CD4-positive, alpha-beta T cell (primary cell): ENCODE data around the gene C20orf96. TPM values are rescaled to one million over a fixed set of nuclear protein-coding genes. Genes with fewer than 3 reads are reported as not detected.
A peak's percentile ranks its signal among the peaks of the same experiment; 100 is the strongest.

Source experiments
- ATAC-seq: fragments of 200-7000 bp; cut with Tn5 transposase; one replicate; pipeline ENCODE4 v1.10.0; 2022; ENCODE audit warnings: mild to moderate bottlenecking; ENCODE audit not compliant: poor library complexity
- CTCF ChIA-PET: fragments of 350-600 bp; sonication (Branson Sonifier 250); formaldehyde crosslinking; loops from one replicate; lab custom pipeline; 2021; ENCODE audit warnings: antibody characterized with exemption, inconsistent platforms; lab: Charles Lee
- POLR2A ChIA-PET: fragments of 350-600 bp; sonication (Branson Sonifier 250); formaldehyde crosslinking; loops from one replicate; lab custom pipeline; 2021; ENCODE audit warnings: antibody characterized with exemption, inconsistent platforms; lab: Charles Lee
- DNase-seq, 14 experiments: peaks; one replicate each; pipeline ENCODE4 v3.0.0-alpha.2; 2013 to 2020; ENCODE audit warnings: mixed read lengths in 2 of 14
- H3K27ac ChIP-seq, 2 donors: one replicate each; pipeline versions ENCODE4 v1.5.1 to v1.7.0; 2013; ENCODE audit warnings: low read length in 2 of 2, low read depth in 1 of 2, mild to moderate bottlenecking in 1 of 2
- H3K27me3 ChIP-seq, 2 experiments: 1 replicate in 1 of 2; 2 replicates in 1 of 2; pipeline versions ENCODE4 v1.6.1 to v1.7.0; 2013; ENCODE audit warnings: low read length in 2 of 2, control low read depth in 1 of 2, mild to moderate bottlenecking in 1 of 2, moderate library complexity in 1 of 2; ENCODE audit not compliant: insufficient read depth in 2 of 2, control insufficient read depth in 1 of 2
- H3K36me3 ChIP-seq: one replicate; pipeline ENCODE4 v1.6.1; 2013; ENCODE audit warnings: low read length, control low read depth; ENCODE audit not compliant: insufficient read depth
- H3K4me1 ChIP-seq: one replicate; pipeline ENCODE4 v1.6.1; 2013; ENCODE audit warnings: low read length, control low read depth; ENCODE audit not compliant: insufficient read depth
- H3K4me3 ChIP-seq: one replicate; pipeline ENCODE4 v1.5.1; 2013; ENCODE audit warnings: mild to moderate bottlenecking, low read length, moderate library complexity
- H3K9me3 ChIP-seq, 2 experiments: 1 replicate in 1 of 2; 2 replicates in 1 of 2; pipeline versions ENCODE4 v1.6.1 to v1.7.0; 2013; ENCODE audit warnings: low read length in 2 of 2, mild to moderate bottlenecking in 2 of 2, control low read depth in 1 of 2, moderate library complexity in 1 of 2; ENCODE audit not compliant: control insufficient read depth in 1 of 2, insufficient read depth in 1 of 2
- H3K27ac Mint-ChIP-seq: one replicate; pipeline ENCODE4 v1.8.0; 2020; ENCODE audit warnings: mixed read lengths
- H3K27me3 Mint-ChIP-seq: one replicate; pipeline ENCODE4 v1.8.0; 2021; ENCODE audit warnings: mixed read lengths
- H3K36me3 Mint-ChIP-seq: one replicate; pipeline ENCODE4 v1.8.0; 2021; ENCODE audit warnings: low read depth, mixed read lengths
- H3K4me1 Mint-ChIP-seq: one replicate; pipeline ENCODE4 v1.8.0; 2021; ENCODE audit warnings: low read depth, mixed read lengths
- H3K4me3 Mint-ChIP-seq: one replicate; pipeline ENCODE4 v1.8.0; 2020; ENCODE audit warnings: mild to moderate bottlenecking, mixed read lengths
- H3K9me3 Mint-ChIP-seq: one replicate; pipeline ENCODE4 v1.8.0; 2020; ENCODE audit warnings: mixed read lengths
- CTCF ChIP-seq: fragments of 200-600 bp; IDR thresholded peaks from one replicate; pipeline ENCODE4 v1.8.0; 2022; ENCODE audit warnings: antibody characterized with exemption, mild to moderate bottlenecking
- intact Hi-C, 2 experiments: fragments of 100-400 bp; cut with DNase I in 1 of 2; cut with micrococcal nuclease in 1 of 2; formaldehyde crosslinking; loops; one replicate each; pipeline versions ENCODE4 v1.15.1 to v1.9.0; 2023 to 2025; cut with DNase I, micrococcal nuclease
- total RNA-seq, 174 experiments: library from RNA in 2 of 174; stranded (reverse) in 2 of 174; gene quantifications; one replicate each; pipeline ENCODE4 v1.2.3 and lab custom pipeline; 2021 to 2026

C20orf96 gene
- total RNA-seq, 2 experiments from 2014 or later = 2.4 to 3.3 TPM

GRCh38 chr20:288956-289692 is 1.4 kb downstream of the C20orf96 start:
- H3K27me3 Mint-ChIP-seq = no peaks in the 10 kb centered on the region
- no peak overlapping the region for H3K27ac Mint-ChIP-seq
- ATAC-seq = no peak
- peaks cover 6% of the 10 kb centered on the region for H3K4me1 Mint-ChIP-seq
- DNase-seq = no peak
- H3K4me3 Mint-ChIP-seq = peak overlapping the region; percentile 60
- POLR2A ChIA-PET = no interaction called here
- H3K36me3 Mint-ChIP-seq = no peaks in the 10 kb centered on the region
- TF ChIP-seq CTCF = no peak
- H3K4me3 ChIP-seq = no peak overlapping the region
- H3K27ac ChIP-seq = no peak overlapping the region
- CTCF ChIA-PET = no interaction called here
- H3K27me3 ChIP-seq = no peaks in the 10 kb centered on the region
- no peaks in the 10 kb centered on the region for H3K9me3 ChIP-seq
- no peaks in the 10 kb centered on the region for H3K9me3 Mint-ChIP-seq
- H3K36me3 ChIP-seq = no peaks in the 10 kb centered on the region
- intact Hi-C loops = no loop called here
- peaks cover 21% of the 10 kb centered on the region for H3K4me1 ChIP-seq

GRCh38 chr20:286508-286907 is 4.0 kb downstream of the C20orf96 start:
- Mint-ChIP-seq H3K4me1 (peaks cover 6% of the 10 kb centered on the region), H3K36me3 (no peaks in the 10 kb centered on the region), H3K4me3 (no peak overlapping the region), H3K27me3 (no peaks in the 10 kb centered on the region), H3K9me3 (no peaks in the 10 kb centered on the region), H3K27ac (no peak overlapping the region)
- Histone ChIP-seq H3K27me3 (no peaks in the 10 kb centered on the region), H3K9me3 (no peaks in the 10 kb centered on the region), H3K4me1 (peaks cover 16% of the 10 kb centered on the region), H3K4me3 (no peak overlapping the region), H3K27ac (no peak overlapping the region), H3K36me3 (no peaks in the 10 kb centered on the region)
- ChIA-PET POLR2A (no interaction called here), CTCF (no interaction called here)
- ATAC-seq (no peak), DNase-seq (no peak)
- TF ChIP-seq CTCF = no peak
- intact Hi-C loops = no loop called here

GRCh38 chr20:284172-284571 is 6.4 kb downstream of the C20orf96 start:
- H3K36me3 Mint-ChIP-seq = no peaks in the 10 kb centered on the region
- no peak overlapping the region for H3K4me3 Mint-ChIP-seq
- CTCF ChIA-PET = no interaction called here
- no peak for TF ChIP-seq CTCF
- Histone ChIP-seq H3K4me1 (no peaks in the 10 kb centered on the region), H3K4me3 (no peak overlapping the region), H3K9me3 (no peaks in the 10 kb centered on the region), H3K27me3 (no peaks in the 10 kb centered on the region), H3K27ac (no peak overlapping the region), H3K36me3 (no peaks in the 10 kb centered on the region)
- H3K27ac Mint-ChIP-seq = no peak overlapping the region
- POLR2A ChIA-PET = interaction anchor here (0.5 kb wide), 1 partner anchor 13 kb away, joined by 3 read pairs; the partner anchor contains the start of gene ZCCHC3
- H3K9me3 Mint-ChIP-seq = no peaks in the 10 kb centered on the region
- ATAC-seq (no peak), DNase-seq (no peak)
- no peaks in the 10 kb centered on the region for H3K4me1 Mint-ChIP-seq
- intact Hi-C loops = no loop called here
- H3K27me3 Mint-ChIP-seq = no peaks in the 10 kb centered on the region
